Measurements from ENCODE around the gene ARHGEF2.
A peak's percentile ranks its signal among the peaks of the same experiment; 100 is the strongest.
"Not testable (repeated sequence)": the region's sequence is repeated elsewhere in the genome, so short reads cannot be mapped to it uniquely, and the experiment has no call there.

ARHGEF2 gene

DNA sequence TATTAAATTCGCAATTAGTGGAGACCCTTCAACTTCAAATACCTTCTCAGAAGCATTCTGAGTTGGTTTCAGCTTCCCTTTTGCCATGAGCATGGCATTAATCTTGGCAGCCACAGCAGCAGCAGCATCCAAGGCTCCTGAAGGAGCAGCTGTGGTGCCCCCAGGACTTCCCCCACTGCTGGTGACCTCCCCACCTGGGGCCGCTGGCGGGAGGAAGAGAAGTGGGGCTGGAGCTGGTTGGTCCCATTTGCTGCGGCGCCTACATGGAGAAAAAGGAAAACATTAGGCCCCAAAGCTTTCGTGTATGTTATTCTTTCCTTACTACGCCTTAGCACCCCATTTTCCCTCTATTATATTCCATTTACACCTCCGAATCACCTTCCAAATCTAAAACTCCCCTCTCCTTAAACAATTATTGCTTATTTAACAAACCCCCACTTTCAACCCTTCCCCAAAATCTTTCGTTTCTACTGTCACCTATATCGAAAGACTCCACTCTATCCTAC, 44.7 kb downstream of the ARHGEF2 start:
- H3K4me3 ChIP-seq (ENCODE audit: low read depth, low read length): peak overlapping the region; percentile 97
- TF ChIP-seq, protein P1, sequence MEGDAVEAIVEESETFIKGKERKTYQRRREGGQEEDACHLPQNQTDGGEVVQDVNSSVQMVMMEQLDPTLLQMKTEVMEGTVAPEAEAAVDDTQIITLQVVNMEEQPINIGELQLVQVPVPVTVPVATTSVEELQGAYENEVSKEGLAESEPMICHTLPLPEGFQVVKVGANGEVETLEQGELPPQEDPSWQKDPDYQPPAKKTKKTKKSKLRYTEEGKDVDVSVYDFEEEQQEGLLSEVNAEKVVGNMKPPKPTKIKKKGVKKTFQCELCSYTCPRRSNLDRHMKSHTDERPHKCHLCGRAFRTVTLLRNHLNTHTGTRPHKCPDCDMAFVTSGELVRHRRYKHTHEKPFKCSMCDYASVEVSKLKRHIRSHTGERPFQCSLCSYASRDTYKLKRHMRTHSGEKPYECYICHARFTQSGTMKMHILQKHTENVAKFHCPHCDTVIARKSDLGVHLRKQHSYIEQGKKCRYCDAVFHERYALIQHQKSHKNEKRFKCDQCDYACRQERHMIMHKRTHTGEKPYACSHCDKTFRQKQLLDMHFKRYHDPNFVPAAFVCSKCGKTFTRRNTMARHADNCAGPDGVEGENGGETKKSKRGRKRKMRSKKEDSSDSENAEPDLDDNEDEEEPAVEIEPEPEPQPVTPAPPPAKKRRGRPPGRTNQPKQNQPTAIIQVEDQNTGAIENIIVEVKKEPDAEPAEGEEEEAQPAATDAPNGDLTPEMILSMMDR (IDR thresholded peaks at IDR 0.05; ENCODE audit: borderline replicate concordance, insufficient read depth, low read depth, low read length): no peak

DNA sequence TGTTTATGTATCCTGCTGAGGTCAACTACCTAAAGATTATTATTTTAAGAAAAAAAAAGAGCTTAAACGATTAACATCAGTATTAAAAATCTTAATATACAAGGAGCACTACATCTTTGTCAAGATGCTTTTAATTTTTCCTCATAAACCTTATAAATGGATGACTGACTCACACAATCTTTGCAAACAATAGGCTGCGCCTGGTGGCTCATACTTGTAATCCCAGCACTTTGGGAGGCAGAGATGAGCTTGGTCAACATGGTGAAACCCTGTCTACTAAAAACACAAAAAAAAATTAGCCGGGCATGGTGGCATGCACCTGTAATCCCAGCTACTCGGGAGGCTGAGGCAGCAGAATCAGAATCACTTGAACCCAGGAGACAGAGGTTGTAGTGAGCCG, 45.9 kb downstream of the ARHGEF2 start:
- TF ChIP-seq, protein P1 (IDR thresholded peaks at IDR 0.05; ENCODE audit: borderline replicate concordance, insufficient read depth, low read depth, low read length): no peak
- no peak overlapping the region for H3K4me3 ChIP-seq (ENCODE audit: low read depth, low read length)

DNA sequence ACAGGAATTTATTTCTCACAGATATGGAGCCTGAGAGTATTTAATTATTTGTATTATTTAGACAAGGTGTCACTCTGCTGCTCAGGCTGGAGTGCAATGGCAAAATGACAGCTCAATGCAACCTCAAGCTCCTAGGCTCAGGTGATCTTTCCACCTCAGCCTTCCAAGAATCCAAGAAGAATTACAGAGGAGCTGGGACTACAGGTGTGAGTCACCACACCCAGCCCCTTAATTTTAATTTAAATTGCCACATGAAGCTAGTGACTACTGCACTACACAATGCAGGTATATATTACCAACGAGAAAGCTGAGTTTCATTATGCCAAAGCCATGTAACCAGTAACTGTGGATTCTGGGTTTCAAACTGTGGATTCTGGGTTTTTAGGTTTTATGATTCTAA, 46.3 kb downstream of the ARHGEF2 start:
- H3K4me3 ChIP-seq (ENCODE audit: low read depth, low read length): no peak overlapping the region
- TF ChIP-seq, protein P1 (IDR thresholded peaks at IDR 0.05; ENCODE audit: borderline replicate concordance, insufficient read depth, low read depth, low read length): no peak

DNA sequence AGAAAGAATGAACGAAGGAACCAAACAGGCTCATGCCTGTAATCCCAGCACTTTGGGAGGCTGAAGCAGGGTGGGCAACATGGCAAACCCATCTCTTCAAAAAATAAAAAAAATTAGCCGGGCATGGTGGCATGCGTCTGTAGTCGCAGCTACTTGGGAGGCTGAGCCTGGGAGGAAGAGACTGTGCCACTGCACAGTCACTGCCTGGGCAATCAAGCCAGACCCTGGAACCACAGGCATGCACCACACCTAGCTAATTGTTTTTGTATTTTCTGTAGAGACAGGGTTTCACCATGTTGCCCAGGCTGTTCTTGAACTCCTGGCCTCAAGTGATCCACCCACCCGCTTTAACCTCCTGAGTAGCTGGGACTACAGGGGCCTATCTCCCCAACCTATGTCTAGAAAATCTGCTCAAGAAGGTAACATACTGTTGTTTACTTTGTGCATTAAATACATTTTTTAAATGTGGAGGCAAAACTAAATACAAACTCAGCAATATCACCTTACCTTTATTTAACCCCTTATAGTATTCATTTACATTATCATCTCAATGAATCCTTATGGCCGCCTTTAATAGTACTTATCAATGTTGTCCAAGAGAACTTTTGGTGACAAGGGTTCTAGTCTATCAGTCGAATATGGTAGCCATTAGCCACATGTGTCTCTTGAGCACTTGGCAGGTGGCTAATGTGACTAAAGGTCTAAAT, 46.9 kb downstream of the ARHGEF2 start:
- TF ChIP-seq, protein P1 (IDR thresholded peaks at IDR 0.05; ENCODE audit: borderline replicate concordance, insufficient read depth, low read depth, low read length): no peak
- no peak overlapping the region for H3K4me3 ChIP-seq (ENCODE audit: low read depth, low read length)

DNA sequence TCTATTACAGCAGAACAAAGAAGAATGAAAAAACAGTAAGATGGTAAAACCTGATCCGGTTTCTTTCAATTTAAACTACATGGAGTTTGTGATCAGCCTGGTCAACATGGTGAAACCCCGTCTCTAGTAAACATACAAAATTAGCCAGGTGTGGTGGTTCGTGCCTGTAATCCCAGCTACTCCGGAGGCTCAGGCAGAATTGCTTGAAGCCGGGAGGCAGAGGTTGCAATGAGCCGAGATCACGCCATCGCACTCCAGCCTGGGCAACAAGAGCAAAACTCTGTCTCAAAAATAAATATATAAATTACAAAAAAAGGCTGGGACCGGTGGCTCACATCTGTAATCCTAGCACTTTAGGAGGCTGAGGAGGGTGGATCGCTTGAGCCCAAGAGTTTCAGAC, 47.6 kb downstream of the ARHGEF2 start:
- H3K4me3 ChIP-seq (ENCODE audit: low read depth, low read length): not testable (repeated sequence)

DNA sequence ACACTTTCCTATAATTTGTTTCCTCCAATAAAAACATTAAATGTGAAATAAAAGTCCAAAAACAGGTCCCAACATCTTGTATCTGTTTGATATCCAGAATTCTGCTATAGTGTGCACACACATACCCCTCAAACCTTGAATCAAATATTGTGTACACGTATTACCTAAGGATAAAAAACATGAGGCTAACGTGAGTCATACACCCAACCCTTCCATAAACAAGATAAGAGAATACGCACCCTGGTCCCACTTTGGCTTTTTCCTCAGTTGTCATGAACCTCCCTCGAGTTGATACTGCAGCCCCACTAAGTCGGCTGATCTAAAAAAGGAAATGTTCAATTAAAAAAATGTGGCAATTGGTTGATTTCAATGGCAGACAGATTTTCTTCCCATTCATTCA, 49.3 kb downstream of the ARHGEF2 start:
- no peak overlapping the region for H3K4me3 ChIP-seq (ENCODE audit: low read depth, low read length)
- TF ChIP-seq, protein P1 (IDR thresholded peaks at IDR 0.05; ENCODE audit: borderline replicate concordance, insufficient read depth, low read depth, low read length): no peak

DNA sequence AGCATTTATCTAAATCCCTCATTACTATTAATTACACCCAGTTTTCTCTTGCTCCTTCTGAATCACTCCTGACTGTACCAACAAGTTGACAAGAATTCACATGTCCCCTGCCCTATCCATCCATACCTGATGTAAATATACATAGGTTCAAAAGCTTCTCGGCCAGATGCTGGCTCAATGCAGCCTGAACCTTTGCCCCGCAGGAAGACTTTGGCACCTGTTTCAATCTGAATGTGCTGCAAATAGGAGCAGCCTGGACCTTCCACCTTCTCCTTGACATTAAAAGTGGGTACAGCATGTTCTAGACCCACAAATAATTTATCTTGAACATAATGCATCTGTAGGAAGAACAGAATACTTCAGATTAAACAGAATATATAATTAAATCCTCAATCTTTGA, 52.8 kb downstream of the ARHGEF2 start:
- TF ChIP-seq, protein P1 (IDR thresholded peaks at IDR 0.05; ENCODE audit: borderline replicate concordance, insufficient read depth, low read depth, low read length): no peak
- no peak overlapping the region for H3K4me3 ChIP-seq (ENCODE audit: low read depth, low read length)
